HG02759 (cell line): ENCODE results near the gene KLK11.

ENCODE experiments used
- ATAC-seq: cut with Tn5 transposase; IDR thresholded peaks from one replicate; pipeline ENCODE4 v1.9.1; 2021; ENCODE audit warnings: mild to moderate bottlenecking, moderate library complexity; ENCODE audit not compliant: unreplicated experiment

The KLK11 gene, protein sequence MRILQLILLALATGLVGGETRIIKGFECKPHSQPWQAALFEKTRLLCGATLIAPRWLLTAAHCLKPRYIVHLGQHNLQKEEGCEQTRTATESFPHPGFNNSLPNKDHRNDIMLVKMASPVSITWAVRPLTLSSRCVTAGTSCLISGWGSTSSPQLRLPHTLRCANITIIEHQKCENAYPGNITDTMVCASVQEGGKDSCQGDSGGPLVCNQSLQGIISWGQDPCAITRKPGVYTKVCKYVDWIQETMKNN

DNA sequence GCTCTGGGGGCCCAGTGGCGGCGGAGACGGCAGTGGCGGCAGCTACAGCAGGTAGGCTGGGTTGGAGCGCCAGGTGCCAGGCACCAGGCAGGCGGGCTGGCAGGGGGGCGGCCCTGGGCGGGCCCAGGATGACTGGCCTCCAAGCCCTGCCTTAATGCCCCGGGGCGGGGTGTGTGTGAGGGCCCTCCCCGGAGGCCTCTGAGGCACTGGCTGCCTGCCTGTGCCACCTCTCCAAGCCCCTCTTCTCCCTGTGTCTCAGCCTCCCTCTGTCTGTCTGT lies at the start of gene KLK11:
KLK11 (minus strand) TSS at position 63 of the 278 bp plus-strand sequence. CDS start 985 bp downstream, outside the sequence.
- no peak for ATAC-seq

DNA sequence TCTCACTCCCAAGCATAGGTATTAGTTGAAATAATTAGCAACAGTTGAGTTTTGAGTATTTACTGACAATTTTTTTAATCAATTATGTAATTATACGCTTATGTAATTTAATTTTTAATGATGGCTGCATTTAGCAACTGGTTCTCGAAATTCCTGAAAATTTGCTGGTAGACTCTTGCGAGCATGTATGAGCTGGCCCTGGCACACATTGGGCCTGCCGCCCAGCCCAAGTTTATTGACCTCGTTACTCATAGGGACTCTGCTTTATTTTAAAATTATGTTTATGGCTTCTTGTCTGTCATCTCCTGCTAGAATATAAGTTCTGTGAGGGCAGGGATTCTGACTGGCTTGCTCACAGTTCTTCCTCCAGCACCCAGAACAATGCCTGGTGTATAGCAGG lies 49.6 kb upstream of the KLK11 start:
- no peak for ATAC-seq

DNA sequence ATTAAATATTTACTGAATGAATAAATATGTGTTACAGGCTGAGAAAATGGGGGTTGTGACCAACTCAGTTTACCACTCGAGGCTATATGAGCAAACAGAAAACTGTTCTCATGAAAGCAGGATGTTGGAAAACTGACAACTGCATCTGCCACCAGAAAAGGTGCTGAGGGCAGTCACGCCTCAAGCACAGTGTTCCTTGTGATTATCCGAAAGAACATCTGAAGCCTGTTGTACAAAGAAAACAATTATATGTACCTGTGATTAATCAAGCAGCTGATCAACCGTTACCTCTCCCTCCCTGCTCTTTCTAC lies 44.6 kb upstream of the KLK11 start:
- no peak for ATAC-seq

DNA sequence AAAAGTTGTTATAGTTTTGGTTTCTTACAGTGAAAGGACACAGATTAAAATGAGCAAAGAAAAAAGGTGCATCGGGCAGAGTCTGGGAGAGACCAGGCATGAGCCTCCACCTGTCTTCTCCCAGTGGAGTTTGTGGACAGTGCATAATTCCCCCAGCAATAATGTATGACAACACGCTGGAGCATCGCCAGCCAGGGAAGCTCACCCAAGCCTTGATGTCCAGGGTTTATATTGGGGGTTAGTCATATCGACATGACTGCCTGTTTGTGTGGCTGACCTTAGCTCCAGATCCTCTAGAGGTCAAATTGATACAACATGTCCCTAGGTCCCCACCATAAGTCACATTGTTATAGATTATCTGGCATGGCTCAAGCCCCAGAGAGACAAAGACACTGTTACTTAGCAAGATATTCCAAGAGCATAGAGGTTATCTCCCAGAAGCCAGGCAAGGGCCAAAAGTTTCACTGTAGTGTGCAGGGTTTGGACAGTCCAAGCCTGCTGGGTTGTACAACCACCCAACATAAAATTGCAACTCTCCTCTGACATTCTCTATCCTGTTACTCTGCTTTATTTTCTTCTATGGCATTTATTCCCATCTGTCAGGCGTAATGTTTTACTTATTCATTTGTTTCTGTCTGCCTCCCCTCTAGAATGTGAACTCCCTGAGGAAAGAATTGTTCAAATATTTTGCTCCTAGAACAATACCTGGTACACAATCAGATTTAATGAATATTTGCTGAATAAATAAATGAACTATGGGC lies 44.1 kb upstream of the KLK11 start:
- ATAC-seq = no peak

DNA sequence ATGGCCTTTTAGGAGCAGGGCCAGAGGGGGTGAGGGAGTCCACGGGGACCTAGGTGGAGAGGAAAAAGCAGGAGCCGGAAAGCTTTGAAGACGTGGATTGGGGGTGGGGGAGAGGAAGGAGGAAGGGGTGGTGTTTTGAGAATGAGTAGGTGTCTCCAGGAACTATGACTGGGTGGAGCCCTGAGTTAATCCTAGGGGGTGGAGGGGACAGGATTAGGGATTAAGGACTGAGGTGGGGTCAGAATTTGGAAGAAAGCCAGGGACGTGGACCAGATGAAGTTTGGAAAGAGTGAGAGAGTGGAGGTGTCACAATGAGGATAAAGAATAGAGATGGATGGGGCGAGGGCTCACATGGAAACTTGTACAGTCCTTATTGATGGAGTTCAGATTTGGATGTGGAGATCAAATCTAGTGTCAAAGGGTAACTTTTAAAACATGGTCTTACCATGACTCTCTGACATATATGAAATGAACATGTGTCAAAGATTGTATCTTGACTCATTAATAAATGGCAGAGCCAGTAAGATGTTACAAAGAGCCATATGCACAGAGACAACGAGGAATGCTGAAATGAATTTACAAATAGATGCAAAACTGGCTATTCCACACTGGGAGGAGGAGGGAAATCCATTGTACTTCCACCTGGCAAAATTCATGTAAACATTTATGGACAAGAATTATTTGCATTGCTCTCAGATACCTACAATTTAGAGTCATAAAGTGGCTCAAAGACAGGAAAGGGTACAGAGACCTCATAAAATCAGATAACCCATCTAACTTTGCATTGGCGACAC lies 40.2 kb upstream of the KLK11 start:
- ATAC-seq = no peak

DNA sequence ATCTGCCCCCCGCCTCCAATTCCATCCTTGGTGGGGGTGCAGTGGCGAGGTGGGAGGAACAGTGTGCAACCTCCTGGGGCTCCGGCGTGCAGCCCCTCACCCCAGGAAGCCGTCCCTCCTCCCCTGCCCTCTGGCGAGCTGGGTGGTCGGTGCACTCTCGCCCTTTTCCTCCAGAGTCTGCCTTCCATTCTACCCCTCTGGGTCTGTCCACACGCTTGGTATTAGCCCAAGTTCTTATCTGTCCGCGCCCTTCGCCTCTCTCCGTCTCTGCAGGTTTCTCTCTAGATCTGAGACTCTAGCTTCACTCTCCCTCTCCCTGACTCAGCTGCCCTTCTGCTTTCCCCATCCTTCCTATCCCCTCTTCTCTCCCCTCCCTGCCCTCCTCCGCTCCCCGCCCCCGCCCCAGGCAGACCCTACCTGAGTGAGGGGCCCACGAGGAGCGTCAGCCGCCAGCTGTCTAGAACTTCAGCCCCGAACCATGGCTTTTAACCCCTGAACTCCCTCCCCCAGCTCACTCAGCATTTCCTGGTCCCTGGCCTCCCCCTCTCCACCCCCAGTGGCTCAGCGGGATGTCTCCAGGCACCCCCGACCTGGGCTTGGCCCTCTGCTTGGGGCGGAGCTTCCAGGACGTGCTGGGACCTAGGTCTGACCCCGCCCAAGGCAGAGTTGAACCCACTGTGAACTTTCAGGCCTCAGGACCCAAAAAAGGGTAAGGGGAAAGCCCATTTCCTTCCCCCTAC lies 39.0 kb upstream of the KLK11 start:
- ATAC-seq = no peak

DNA sequence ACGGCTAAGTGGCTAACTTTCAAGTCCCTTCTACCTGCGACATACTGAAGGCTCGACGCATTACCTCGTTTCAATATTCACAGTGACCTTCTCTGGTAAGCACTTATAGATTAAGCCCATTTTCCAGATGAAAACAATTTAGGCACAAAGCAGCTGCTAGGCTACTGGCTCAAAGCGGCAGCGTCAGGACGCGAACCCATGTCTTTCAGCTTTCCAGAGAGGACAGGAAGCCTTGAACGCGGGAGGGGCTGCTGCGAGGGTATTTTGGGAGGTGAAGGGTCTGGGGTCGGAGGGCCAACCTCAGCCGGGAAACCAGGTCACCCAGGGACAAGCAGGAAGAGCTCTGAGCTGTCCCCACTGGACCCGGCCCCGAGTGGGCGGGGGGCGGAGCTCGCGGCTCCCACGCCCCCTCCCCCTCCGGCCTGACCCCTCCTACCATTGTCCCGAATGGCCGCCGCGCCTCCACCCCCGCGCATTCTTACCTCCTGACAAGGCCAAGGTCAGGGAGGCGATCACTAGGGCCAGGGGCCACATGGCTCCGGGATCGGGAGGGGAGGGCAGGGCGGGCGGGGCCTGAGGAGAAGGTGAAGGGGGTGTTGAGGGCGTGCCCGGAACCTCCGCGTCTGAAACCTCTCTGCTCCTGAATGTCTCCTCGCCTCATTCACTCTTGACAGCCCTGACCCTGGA lies 38.3 kb upstream of the KLK11 start, which contains the start of gene KLK13:
KLK13 (minus strand) TSS at position 559 of the 687 bp plus-strand sequence; CDS start at position 534, 25 bp downstream.
- ATAC-seq = no peak

DNA sequence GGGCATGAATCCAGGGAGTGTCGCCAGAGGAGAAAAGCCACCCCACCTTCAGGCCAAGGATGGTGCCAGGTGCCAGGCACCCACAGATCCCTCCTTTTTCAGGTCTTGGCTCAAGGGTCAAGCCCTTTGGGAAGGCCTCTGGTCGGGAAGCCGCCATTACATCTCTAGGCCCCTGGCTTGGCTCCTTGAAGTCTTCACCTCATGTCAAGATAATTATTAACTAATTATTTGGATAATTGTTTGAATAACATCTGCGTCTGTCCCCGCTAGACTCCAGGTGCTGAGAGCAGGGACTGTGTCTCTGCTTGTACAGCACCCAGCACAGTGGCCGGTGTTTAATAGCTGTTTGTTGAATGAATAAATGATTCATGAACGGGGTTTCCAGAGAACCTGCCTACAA lies 37.2 kb upstream of the KLK11 start:
- ATAC-seq = no peak

DNA sequence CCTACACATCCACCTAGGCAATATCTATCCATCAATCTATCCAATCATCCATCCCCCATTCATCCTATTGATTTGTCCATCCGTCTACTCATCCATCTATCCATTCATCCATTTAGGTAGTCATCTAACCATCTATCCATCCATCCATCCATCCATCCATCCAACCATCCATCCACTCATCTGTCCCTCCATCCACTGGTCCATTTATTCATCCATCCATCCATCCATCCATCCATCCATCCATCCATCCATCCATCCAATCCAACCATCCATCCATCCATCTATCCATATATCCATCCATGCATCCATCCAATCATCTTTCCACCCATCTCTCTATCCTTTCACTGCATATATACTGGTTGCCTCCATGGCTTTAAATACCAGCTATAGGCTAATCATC lies 34.6 kb upstream of the KLK11 start:
- ATAC-seq = no peak

DNA sequence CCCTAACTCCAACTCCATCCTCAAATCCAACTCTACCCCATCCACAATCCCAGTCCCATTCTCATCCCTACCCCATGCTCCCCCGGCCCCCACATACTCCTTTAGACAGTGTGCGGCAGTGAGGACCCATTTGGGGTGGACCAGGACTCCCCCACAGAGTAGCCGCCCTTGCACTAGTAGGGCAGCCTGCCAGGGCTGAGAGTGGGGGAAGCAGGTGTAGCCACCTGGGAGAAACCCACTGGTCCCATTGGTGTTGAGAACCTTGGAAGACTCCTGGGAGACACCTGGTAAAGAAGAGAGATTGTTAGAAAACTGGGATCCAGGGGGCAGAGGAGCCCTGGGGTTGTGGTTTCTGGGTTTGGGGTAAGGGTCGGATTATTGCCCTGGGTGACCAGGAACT lies 33.9 kb upstream of the KLK11 start:
- ATAC-seq = no peak

DNA sequence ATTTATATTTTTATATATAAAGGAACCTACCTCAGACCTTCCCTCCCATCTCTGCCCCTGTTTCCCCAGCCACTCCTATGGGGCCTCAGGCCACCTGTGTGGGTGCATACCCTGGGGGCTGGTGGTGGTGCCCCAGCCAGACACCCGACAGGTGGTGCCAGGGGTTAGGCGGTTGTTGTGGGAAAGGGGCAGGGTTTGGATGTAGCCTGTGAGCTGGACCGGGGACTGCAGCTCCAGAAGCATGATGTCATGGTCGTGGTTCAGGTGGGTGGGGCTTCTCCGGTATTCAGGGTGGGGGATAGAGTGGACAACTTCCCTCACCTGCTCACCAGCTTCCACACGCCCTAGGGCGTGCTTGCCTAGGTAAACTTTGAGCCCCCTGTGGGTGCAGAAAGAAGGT lies 33.3 kb upstream of the KLK11 start:
- no peak for ATAC-seq

DNA sequence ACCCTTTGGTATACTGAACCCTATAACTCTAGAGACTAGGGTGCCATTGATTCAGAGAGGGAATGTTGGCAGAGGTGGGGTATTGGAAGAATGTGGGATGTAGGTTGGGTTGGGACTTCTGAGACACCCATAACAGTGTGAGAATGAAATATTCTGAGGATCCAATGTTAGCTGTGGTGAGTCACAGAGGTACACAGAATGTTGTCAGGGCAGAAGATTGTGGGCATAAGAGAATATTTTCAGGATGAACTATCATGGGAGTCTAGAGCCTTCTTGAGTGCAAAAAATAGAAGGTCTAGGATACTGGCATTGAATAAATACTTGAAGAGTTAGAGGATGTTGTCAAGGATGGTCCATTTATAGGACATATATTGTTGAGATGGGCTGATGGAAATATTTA lies 29.4 kb upstream of the KLK11 start:
- ATAC-seq = no peak

DNA sequence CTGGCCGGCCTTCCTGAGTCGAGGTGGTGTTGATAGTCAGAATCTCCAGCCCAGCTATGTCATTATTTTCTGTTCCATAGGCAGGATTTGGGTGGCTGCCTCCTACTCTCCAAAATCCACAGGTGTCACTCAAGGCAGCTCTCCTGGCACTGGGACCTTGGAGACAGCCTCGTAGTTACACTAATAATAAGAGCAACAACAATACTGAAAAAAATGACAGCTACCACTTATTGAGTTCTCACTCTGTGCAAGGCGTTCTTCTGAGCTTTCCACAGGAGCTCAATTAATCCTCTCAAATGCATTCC lies 20.6 kb upstream of the KLK11 start:
- ATAC-seq = no peak

DNA sequence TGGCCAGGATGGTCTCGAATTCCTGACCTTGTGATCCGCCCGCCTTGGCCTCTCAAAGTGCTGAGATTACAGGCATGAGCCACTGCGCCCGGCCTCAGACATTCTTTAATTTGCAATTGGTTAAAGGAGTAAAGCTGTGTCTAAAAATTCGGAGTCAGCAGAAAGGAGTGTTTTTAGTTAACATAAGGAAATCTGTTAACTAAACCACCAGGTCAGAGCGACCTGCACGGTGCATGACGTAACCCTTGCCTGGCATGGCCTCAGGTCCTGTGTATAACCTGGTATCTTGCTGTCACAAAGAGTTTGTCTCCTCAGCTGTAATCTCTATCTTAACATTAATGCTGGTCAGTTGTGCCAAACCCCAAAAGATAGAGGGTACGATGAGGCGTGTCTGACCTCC lies 17.9 kb upstream of the KLK11 start:
- ATAC-seq = no peak

DNA sequence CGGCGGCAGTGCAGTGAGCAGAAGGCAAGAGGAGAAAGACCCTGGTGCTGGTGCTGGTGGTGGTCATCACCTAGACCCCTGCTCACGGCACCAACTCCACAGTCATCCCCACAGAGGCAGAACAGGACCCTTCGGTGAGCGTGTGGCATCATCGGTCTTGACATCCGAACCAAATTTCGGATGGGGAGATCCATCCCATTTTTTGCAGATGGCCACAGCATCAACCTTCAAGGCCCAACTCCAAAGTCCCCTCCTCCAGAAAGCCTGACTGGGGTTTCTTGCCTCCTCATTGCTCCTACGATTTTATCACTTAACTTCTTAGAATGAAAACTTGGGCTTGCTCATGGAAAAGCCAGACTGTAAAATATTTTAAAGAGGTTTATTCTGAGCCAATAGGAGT lies 17.1 kb upstream of the KLK11 start:
- ATAC-seq = no peak

DNA sequence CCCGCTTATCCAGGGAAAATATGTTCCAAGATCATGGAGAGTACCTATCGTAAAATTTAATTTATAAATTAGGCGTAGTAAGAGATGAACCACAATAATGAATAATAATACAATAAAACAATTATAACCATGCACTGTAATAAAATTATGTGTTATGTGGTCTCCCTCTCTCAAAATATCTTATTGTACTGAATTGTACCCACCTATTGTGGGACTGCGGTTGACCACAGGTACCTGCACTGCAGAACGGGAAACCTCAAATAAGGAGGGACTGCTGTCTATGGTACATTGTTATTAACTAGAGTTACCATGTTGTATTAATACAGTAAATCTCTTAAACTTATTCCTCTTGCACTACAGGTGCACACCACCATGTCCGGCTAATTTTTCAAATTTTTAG lies 13.7 kb upstream of the KLK11 start:
- ATAC-seq = no peak

DNA sequence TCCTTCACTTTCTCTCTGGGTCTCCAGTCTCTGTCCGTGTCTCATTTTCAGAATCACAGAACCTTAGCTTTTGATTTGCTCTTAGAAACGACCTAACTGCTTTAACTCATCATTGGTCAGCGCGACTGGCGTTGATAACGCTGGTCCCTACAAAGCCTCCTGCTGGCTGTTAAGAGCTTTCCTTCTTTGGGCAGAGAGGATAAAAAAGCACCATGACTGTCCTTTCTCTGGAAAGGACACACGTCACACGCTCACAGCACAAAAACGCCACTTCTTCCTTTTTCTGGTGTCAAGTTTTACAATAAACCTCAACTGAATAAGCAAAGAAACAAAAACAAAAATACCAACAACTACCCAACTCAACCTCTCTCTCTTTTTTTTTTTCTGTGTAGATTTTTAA lies 10.1 kb upstream of the KLK11 start:
- ATAC-seq = no peak

DNA sequence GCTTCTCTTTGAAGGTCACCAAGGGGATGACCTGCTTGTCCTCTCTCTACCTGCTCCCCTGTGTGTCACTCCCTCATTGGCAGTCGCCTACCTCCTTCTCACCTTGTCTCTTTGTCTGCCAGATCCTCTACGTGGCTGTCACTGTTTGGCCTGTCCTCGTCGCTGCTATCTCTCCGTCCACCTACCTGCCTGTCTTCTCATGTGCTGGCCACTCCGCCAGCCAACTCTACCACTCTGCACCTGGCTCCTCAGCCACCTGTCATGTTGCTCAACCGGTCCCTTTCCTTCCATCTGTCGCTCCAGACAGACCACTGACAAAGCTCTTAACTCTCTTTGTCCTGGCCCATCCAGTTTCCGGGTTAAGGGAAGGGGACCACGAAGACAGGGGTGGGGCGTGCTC lies 8.3 kb upstream of the KLK11 start, which contains the start of gene KLK12:
KLK12 (minus strand) TSS at position 299 of the 400 bp plus-strand sequence. CDS start 381 bp downstream, outside the sequence.
- no peak for ATAC-seq

DNA sequence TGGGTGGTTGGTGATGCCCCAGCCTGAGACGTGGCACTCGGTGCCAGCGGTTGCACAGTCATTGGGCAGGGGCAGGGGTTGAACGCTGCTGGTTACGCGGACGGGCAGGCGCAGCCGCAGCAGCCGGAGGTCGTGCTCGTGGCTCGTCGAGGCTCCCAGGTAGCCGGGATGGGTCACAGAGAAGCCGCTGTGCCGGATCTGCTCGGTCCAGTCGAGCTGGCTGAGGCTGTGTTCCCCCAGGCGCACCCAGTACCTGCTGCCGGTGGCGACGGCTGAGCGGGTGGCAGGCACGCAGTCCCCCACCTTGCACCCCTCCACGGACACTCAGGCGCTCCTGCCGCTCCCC lies 5.4 kb upstream of the KLK11 start:
- ATAC-seq = no peak

DNA sequence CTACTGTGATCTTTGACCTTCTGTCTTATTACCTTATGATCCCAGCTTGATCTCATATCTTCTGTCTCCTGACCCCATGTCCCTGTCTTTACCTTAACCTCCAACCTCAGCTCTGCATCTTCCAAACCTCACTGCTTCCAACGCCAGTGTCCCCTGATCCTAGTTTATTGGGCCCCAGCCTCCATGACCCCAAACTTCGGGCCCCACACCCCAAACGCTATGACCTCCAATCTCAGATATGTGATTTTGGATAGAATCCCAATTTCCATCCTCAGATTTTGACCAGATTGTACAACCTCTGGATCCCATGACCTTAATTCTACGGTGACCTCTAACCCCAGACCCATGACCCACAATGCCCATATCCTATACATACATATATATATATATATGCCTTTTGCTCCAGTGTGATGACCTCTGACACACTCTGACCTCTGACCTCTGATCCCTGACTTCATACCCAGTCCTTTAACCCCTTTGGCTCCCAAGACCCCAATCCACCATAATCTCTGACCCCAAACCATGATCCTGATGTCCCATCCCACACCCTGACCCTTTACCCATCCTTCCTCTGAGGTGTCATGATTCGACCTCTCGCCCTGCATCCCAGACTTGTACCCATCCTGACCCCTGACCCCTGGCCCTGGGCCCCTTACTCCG lies 4.9 kb upstream of the KLK11 start:
- no peak for ATAC-seq

DNA sequence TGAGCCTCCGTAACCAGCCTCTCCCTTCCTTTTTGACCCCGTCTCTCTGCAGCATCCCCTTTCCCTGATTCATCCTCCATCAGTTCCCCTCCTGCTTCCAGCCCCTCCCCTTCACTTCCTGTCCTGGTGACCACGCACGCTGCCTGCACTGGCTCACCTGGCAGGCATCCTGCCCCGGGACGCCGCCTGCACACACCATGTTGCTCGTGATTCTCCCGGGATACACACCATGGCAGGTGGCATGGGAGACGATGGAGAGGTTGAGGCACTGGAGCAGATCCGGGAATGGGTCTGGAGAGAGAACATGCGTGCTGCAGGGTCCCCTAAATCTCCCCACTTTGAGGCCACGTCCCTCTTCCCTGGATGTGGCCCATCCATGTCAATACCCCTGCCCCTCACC lies 4.2 kb upstream of the KLK11 start:
- ATAC-seq = no peak
